ENCODE results near the gene FREY1.

Gene FREY1, protein sequence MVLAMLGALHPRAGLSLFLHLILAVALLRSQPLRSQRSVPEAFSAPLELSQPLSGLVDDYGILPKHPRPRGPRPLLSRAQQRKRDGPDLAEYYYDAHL
- total RNA-seq: 1.9 to 2.2 reads per million in 2 donors

DNA sequence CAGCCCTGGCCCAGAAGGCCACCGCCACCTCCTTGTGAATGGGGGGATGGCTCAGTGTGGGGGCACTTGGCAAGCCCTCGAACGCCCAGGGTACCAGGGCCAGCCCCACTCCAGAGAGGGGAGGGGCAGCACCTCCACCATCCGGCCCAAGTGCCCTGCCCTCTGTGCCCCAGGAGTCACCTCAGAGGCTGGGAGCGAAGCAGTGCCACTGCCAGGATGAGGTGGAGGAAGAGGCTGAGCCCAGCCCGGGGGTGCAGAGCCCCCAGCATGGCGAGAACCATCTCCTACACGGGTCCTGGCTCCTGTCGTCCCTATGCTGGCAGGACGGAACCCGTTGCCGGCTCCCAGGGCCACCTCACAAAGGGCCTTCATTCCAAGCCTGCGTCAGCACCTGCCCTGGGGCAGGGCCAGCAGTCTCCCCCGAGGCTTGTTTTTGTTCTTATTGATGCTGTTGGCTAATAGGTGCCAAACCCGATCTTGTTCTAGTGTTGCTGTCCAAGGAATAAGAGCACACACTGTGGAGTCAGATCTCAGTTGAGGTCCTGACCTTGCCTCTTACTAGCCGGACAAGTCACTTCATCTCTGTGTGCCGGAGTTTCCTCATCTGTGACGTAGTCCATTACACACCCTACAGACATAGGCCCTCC lies at the start of gene FREY1:
Gene FREY1 (minus strand): TSS at position 307 of the 647 bp plus-strand sequence. CDS start 26 bp downstream, at position 281.
- DNase-seq: no peak

DNA sequence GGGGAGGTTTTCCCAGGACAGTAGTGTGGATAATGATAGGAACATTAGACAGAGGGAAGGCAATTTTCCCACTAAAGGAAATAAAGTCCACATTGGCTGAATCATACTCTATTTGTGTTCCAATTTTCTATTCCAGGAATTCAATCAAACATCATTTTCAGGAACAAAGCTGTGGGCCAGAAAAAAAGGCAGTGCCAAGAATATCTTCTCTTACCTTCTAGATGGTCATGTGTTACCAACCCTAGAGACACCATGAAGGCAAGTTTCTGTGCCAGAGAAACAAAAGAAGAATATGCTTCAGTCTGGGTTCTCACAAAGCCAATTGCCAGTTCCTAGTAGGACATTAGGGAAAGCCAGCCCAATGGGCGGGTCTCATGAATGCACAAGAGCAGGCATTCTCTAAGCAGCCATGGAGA lies 42.9 kb upstream of the FREY1 start:
- DNase-seq: no peak

DNA sequence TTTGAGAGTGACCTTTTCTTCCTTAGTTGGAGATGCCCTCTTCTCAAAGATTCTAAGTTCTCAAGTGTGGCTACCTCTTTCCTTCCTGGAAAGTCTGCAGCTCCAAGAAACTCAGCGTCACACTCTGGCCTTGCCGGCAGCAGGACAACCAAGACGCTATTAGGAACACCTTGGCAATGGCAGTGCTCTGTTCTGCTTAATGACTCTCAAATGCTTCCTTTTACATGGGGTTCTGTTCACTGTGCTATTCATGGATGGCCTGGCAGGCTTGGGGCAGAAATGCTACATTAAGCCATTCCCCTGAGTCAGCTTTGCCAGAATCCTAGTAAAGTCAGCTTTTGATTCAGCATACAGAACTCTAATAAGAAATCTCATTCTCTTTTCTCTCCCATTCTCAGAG lies 41.3 kb upstream of the FREY1 start:
- no peak for DNase-seq

DNA sequence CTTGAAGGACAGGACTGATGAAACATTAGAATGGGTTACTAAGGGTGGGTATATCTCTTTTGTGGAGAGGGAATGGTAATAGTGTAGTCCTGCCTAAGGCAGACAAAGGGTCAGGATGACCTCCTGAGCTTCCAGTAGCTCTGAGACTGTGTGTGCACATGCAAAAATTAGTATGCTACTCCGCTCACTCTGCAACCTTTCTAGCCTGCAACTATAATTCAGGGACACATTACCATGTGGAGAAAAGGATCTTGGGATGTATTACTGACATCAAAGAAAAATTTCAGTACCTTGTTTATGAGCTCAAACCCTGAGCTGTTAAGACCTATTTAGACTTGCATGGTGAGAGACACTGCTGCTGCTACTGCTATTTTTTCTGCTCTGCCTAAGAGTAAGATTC lies 40.8 kb upstream of the FREY1 start:
- no peak for DNase-seq

DNA sequence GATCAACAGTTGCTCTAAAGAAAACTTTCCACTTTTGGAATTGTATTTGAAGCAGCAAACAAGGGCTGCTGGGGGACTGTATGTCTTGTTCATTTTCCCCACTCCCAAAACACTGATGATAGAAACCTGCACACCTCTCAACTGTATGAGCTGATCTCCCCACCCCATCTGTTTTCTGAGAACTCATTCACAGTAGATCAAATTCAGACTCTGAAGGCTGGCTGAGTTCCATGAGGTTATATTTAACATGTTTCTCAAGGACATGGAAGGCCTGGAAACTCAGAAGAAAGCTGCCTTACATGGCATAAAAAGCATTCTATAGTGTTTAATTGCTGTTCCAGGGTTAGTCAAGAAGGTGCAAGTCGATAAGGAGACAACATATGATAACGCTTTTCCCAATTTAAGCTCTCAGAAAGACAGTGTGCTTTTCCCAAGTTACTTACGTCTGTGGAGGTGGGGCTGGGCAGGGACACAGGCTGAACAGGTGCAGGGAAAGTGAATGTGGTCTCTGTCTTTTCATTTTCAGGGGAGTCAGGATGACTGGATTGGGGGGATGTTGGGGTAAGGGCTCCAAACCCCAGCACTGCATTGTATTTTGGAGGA lies 38.4 kb upstream of the FREY1 start:
- DNase-seq: no peak

DNA sequence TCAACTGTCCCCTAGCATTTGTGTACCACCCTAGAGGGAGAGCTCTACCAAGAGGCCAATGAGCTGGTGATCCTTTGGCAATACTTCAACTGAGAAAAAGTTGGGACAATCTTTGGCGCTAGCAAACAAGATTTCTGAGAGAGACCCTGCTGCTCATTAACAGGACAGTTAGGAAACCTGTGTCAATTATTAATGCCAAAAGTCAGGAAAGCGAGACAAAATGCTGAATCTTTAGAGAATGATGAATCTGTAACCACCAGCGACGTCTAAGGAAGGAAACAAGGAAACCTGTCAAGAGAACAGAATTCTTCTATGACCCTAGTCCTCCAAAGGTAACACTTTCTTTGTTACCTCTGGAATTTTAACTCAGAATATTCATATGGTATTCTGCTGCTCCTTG lies 35.3 kb upstream of the FREY1 start:
- no peak for DNase-seq

DNA sequence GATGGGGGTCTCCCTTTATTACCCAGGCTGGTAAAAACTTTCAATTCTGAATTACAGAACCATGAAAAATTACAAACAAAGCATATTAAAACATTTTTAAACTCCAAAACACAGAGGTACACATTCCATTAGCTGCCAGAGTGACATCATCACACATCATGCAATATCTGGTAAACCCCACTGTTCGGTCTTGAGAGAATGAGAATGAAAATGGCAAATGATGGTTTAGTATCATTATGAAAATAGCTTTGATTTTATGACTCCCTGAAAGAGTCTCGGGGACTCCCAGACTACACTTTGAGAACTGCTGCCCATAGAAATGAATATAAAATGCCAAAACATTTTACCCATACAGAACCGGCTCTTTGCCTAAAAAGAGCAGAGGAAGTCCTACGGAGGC lies 34.2 kb upstream of the FREY1 start:
- DNase-seq: no peak

DNA sequence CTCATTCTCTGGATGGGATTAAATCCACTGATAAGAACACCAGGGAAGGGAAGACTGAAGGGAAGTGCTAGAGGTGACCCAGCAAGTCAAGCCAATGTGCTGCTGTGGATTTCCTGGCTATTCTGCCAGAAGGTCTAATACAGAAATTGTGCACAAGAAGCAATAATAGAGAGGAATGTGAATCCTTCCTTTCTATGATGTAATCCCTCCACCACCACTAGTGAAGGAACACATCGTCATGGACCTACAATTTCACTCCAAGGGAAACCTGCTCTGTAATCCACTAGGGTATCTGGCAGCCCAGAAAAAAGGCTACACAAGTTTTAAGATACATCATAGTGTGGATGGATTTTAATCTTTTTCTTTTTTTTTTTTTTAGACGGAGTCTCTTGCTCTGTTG lies 32.8 kb upstream of the FREY1 start:
- DNase-seq: no peak

DNA sequence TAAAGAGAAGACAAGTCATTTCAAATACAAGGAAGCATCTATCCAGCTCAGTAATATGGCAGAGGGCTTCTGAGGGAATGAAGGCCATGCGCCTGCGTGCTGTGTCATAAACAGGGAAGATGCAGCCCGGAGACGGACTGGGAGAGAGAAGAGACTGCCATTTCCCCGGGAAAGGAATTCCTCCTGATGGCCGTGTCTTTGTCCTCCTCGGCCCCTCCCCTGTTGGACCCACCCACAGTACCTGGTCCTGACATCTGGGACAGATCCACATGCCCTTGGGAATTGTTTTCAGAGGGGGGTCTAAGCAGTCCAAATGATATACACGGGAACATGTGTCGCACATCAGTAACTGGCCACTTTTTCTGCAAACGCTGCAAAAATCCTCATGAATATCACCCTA lies 30.8 kb upstream of the FREY1 start:
- DNase-seq: no peak

DNA sequence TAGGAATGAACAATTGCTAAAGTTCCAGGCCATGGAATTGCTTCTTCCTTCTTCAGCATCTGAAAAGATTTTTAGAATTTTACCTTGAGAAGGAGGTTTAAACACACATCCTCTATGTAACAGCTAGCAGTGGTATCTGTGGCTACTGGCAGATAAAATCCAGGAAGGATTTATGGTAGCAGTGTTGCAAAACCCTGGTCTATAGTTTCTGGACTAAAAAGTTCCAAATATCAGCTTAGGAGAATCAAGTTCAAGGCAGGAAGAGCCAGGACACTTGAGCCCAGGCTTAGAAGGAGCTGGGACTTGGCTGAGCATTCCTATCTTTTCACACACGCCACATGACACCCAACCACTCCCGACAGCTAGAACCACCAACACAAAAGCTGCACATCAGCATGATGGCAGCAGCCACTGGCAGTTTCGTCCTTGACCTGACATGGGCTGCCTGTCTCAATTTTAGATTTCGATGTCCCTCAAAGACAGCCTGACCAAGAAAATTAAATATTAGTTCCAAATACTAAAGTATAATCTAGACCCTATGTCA lies 29.5 kb upstream of the FREY1 start:
- DNase-seq: no peak

DNA sequence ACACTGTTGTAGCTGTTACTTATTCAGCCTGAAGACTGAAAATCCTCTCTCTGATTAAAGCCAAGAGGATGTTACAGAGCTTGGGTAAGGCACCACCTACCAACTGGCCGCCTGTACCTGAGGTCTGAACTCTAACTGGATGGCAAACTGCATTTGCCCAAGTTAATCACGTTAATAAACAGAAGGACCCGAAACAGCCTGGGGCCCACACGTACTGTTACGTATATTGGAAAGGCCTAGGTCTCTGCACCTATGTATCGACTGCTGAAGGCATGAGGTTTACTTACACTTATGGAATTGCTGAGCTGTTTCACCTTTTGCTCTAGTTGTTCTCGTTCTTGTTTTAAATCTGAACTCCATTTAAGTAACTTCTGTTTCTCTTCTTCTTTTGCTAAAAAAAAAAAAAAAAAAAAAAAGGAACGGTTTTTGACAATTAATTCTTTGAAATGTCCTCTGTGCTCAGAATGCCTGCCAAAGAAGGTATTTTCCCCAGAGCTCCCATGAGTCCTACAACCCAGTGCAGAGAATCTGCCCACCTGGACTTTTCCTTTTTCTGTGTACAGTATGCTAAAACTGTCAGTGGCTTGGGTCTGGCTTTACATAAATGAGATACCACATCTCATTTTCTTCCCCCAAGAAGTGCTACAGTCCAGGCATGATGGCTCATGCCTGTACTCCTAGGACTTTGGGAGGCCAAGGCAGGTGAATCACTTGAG lies 28.4 kb upstream of the FREY1 start:
- DNase-seq: no peak

DNA sequence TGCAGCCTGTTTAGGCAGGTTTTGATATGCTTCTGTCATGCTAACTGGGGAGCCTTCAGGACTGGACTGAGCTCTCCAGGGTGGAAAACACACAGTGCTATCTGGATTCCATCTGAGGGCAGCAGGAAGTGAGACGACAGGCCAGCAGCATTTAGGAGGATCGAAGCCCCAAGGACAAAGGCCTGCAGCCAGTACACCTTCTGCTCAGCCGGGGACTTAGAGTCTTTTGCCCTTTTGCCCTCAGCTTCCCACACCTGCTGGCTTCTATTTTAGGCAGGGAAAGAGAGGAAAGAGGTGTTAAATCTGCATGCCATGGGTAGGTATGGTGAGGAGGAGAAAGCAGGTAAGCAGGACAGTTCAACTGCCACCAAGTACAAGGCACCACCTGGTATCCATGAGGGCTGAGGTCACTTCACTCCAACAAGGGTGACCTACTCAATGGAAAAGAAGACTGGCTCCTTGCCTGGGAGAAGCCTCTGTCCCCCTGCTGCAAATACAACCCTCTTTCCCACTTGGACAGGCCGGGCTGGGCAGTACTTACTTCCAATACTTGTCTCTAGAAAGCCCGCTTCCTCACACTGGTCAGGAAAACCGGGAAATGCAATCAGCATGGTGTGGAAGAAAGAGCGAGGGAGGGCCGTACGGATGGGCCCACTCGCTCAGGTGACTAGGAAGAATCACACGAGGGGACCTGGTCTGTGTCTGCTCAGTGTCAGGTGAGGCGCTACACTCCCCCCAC lies 27.7 kb upstream of the FREY1 start:
- DNase-seq: no peak

DNA sequence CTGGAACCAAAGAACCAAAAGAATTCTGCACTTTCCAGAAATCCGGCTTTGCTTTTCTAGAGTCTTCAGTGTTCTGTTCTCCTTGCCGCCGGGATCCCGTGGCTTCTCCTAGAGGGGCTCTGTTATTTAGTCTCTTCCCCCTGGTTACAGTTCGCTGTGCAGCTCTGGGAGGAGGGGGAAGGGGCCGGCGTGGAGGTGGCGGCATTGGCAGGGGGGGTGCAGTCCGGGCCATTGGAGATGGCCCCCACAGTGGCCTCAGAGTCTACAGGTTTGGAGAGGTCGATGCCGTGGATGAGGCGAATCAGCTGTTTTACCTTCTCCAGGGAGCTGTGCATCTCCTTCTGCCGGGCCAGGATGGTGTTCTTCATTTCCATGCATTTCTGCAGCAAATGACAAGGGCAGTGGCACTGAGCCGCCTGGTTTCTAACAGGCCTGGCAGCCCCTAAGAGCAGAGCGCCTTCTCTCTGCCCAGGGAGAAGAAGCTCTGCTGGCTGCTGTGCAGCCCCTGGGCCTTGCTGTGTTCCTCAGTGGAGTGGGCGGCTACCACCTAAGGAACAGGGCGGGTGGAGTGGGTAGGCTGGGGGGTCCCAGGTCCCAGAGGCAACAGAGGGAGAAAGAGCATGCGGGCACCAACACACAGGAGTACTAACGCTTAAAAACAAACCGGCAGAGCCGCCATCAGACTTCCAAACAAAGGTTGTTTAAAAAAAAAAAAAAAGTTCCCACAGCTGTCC lies 26.9 kb upstream of the FREY1 start:
- no peak for DNase-seq

DNA sequence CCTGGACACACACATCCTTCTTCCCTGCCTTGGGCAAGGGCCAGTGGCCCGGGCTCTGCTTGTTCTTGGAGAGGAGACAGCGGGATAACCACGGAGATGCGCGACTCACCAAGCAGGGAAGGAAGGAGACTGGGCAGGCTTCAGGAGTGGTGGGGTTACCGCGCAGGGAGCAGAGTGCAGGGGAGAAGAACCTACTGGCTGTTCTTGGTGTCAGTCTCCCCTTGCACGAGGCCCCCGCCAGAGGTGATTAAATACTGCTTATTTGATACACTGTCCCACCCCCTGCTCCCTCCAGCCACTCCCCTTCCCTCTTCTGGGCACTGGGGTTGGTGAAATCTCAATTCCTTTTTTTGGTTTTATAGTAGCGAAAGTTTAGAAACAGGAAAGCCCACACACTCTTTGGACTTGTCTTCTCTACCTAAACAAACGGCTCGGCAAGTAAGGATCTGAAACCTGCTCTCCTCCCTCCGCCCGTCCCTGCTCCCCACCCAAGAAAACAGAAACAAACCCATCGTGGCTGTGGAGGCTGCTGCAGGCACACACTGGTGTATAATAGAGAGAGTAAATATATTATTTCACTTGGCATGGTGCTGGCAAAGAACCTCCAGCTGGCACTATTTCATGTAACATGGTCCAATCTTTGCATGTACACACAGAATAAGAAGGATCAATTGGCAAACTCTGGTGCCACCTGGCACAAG lies 26.2 kb upstream of the FREY1 start:
- DNase-seq: no peak

DNA sequence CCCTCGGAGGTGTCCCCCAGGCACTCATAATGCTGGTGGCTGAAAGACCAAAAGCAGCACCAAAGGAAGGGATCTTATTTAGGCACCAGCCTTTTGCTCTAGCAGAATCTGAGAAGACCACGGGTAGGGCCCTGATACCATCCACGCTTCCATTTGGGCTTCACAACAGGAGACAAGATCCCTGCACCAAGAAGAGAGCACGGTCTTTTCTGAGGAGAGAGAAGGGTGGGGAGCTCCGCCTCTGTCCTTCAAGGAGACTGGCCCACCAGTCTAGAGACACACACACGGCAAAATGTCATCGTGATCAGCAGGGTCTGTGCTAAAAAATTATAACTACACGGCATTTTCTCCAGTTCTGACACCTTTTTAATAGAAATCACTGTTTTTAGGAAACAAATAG lies 25.1 kb upstream of the FREY1 start:
- no peak for DNase-seq

DNA sequence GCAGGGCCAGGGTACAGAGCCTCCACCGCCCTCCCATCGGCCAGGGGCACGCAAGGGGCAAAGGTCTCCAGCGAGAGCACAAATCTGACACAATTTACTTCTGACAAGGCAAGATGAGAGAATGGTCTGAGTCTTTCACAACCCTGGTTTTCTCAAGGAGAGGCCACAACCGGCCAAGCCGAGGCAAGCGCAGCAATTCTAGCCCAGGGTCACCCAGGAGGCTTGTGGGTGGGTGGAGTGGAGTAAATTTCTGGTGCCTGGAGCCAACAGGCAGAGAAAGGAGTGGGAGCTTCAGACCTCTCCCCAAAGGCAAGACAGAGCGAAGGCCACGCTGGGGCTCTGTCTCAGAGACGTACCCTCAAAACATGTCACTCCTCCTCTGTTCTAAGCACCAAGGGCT lies 24.7 kb upstream of the FREY1 start:
- no peak for DNase-seq

DNA sequence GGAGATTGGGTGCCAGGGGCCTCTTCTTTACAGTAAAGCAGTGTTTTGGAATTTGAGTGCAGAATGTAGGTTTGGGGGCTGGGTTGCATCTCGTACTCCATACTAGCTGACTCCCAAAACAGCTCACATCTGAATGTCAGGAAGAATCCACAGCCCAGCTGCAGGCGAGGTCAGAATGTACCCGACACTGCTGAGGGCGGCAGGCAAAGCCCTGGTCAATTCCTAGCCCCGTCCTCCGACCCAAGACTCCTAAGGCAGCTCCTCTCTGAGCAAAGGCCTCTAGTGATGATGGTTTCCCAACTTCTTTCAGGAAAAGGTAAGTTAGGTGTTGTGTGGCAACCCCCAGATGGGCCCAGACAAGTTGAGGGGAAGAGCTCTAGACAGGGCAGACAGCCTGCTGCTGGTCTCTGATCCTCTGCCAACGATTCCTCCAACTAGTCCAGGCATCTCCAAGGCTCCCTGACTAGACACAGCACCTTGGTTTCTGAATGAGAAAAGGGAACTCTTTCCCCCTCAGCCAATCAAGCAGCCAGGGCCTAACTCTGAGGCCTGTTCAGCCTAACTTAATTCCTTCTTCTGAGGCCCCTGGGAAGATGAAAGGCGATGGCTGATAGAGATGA lies 24.0 kb upstream of the FREY1 start:
- no peak for DNase-seq

DNA sequence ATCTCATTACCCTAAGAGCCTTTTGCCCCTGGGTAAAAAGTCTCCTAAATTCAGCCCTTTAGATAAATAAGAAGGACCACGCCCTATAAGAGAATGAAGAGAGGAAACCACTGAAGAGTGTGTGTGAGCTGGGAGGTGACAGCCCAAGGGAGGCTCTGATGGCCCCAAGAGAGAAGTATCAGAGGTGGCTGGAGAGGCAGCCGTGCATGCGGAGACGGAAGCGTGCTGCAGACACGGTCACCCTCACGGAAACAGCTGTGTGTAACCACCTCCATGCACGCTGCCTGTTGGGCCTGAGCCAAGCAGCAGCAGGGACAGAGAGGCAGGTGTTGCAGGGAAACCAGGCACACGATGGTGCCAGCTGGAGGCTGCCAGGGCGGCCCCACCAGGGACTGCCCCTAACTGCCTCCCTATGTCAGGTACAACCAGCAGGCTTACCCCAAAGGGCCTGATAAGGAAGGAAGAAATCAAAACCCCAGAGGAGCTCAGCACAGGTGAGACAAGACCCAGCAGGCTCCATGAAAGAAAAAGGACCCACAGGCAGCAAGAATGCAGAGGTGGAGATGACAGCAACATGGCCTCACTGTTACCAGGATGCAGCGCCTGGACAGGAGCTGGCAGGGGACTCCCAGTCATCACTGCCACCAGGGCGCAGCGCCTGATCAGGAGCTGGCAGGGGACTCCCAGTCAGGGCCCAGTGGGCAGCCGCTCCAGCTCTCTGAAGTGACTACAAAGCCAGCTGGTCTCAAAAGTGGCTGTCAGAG lies 23.1 kb upstream of the FREY1 start:
- no peak for DNase-seq

DNA sequence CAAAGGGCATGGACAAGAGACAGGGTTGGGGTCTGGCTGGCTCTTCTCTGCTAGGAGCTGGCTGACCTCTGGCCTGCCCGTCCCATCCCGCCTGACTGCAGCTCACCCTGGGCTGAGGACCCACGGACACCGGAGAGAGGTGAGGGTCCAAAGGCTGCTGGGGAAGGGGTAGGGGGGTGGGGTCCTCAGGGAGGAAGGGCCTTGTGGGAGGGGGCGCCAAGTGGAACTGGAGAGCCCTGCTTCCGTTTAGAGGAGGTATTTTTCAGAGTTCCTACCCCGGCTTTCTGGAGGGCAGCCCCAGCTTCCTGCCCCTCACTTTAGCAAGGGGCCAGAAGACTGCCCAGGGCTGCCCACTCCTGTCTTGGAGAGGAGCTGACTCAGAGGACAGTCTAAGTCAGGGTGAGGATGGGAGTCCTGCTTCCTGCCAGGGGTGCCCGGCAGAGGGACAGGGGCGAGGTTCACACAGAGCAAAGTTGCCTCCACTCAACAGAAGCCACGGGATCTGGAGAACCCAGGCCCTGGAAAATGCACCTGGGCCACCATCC lies 22.5 kb upstream of the FREY1 start:
- no peak for DNase-seq
